D721Med (cell line): ENCODE results near the gene CCNI2.

Experiments used
- DNase-seq: peaks from one replicate; pipeline ENCODE4 v3.0.0; 2011; ENCODE audit warnings: low spot score; ENCODE audit not compliant: insufficient read length
- FAIRE-seq: peaks from 2 replicates; lab custom pipeline; 2011; peaks lifted over from hg19 to GRCh38; lab: Jason Lieb, UNC
- CTCF ChIP-seq: IDR thresholded peaks from 2 replicates; pipeline ENCODE4 v1.5.1; 2012; ENCODE audit warnings: mild to moderate bottlenecking, control low read depth; ENCODE audit not compliant: insufficient read depth; ENCODE audit errors: missing control alignments

The CCNI2 gene

GRCh38 chr5:132776131-132776937 is 29.1 kb downstream of the CCNI2 start:
- TF ChIP-seq CTCF: no peak
- DNase-seq (no peak), FAIRE-seq (no peak)

- DNase-seq: no peak
- FAIRE-seq: no peak
- no peak for TF ChIP-seq CTCF
Observed at GRCh38 chr5:132776938-132777208, 29.6 kb downstream of the CCNI2 start.

GRCh38 chr5:132777209-132778069 is 30.2 kb downstream of the CCNI2 start, which contains the start of gene SEPTIN8:
Gene SEPTIN8, minus strand, starts transcription at chr5:132777239. Its CDS starts 102 bp downstream, at chr5:132777137.
- FAIRE-seq (no peak), DNase-seq (peak; percentile 66)
- no peak for TF ChIP-seq CTCF

GRCh38 chr5:132778129-132778528 is 30.9 kb downstream of the CCNI2 start:
- FAIRE-seq (no peak), DNase-seq (no peak)
- TF ChIP-seq CTCF: no peak

- FAIRE-seq (no peak), DNase-seq (no peak)
- no peak for TF ChIP-seq CTCF
Observed at GRCh38 chr5:132778856-132779255, 31.6 kb downstream of the CCNI2 start.

GRCh38 chr5:132779961-132780360 is 32.7 kb downstream of the CCNI2 start:
- DNase-seq: no peak
- no peak for FAIRE-seq

More at GRCh38 chr5:132779961-132780360, 32.7 kb downstream of the CCNI2 start:
- TF ChIP-seq CTCF: no peak
